ENCODE measurements around the gene C2orf78.

The C2orf78 gene

DNA sequence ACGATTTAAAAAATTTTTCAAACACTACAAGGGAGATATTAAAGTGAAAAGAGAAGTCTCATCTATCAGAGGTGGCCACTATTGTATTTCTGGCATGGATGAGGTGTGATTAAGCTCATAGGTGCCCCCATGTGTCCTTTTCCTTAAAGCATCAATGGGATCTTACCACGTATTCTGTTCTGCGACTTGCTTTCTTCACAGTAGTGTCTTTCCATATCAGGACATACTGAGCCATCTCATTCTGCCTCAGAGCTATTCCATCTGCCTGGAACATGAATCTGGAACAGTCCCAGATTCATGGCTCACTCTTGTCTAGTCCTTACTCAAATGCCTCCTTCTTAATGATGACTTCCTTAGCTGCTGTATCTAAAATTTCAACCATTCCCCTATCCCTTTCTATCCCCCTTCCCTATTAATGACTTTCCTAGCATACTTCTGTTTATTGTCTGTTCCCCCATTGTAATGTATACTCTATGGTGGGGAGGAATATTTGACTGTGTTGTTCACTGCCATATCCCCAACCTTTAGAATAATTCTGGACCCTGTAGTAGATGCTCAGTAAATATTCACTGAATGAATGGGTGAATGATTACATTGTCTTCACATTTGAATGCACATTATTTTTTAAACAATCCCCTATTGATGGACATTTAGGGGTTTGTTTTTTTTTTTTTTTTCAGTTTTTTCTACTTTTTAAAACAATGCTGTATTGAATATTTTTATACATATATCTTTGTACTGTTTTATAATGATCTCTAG lies 55.8 kb downstream of the C2orf78 start:
- no peak for DNase-seq (ENCODE audit: low read depth)

DNA sequence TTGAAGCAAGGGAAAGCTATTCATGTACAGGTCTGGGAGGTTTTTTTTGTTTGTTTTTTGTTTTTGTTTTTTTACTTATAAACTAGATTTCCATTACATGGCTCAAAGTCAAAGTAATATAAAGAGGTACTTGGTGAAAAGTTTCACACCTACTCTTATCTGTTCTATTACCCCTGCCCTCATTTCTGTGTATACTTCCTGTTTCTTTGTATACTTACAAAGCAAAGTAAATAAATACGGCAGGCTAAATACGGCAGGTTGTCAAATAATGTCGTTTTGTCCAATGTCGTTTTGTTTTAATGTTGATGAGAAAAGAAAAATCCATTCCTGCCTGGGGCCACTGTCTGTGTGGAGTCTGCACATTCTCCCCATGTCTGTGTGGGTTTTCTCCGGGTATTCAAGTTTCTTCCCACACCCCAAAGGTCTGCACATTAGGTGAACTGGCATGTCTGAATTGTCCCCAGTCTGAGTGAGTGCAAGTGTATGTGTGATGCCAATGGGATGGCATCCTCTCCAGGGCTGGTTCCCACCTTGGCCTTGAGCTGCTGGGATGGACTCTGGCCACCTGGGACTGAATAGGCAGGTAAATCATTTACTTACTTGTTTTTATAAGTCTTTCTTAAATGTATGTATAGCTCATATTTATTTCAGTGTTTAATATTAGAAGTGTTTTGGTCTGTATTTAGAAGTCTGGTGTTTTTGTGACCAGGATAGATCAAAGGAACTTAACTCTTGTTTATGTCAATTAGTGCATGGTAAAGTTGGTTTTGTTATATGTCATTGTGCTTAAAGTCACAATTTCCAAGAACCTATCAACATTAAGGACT lies 58.1 kb downstream of the C2orf78 start:
- no peak for DNase-seq (ENCODE audit: low read depth)

DNA sequence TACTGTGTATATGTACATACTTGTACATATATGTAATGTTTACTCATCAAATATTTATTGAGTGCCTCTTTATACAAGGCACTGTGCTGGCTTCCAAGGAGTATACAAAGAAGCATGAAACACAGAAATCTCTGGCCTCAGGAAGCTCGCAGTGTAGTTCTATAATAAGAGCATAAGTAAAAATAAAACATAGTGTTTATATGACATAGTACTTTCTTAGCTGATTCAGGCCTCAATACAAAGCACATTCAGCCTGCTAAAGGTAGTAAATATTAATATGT lies 58.7 kb downstream of the C2orf78 start:
- no peak for DNase-seq (ENCODE audit: low read depth)

DNA sequence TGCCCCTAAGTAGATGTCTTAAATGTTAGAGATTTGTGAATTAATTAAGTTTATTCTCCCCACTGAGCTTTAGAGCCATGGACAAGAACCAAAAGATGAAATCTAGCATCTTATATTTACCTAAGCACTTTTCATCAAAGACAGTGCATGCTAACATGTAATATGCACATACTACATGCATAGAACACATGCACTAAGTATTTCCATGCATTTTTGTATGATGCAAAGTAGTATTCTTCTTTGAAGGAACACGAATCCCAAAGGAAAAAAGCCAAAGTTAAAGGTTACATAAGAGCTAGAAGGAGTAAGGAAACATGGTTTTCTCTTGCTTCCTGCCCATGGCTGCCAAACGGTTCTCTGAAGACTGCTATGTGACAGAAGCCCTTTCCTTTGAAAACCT lies 60.1 kb downstream of the C2orf78 start:
- no peak for DNase-seq (ENCODE audit: low read depth)

DNA sequence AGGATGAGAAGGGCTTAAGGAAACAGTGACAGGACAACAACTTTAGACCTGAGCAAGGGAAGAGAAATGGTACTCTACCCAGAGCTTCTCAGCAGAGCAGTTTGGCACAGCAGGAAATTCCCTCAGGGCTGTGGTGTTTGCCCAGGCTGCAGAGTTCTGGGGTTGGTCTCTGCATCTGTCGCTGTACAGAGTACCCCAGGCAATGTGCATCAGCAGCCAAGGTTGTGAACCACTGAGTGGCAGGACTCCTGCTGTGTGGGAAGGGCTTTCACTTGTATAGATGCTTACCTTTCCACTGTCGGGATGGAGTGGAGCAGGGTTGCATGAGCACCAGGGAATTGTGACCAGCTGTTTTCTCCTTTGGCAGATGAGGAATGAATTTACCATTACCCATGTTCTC lies 66.0 kb downstream of the C2orf78 start:
- no peak for DNase-seq (ENCODE audit: low read depth)

DNA sequence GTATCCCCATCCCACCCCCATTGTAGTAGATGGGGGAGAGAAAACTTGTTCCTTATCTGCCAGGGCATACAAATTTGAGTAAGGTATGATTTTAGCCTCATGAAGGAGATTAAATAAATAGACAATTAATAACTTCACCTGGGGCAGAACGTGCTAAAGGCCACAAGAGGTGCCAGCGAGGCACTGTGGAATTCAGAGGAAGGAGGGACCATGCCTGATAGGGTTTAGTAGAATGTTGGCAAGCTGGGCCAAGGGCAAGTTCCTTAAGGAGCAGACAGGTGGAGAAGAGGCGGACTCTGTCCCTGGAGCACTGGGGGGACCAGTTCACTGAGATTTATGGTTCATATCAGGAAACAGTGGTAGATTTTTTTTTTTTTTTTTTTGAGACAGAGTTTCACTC lies 67.3 kb downstream of the C2orf78 start:
- no peak for DNase-seq (ENCODE audit: low read depth)

DNA sequence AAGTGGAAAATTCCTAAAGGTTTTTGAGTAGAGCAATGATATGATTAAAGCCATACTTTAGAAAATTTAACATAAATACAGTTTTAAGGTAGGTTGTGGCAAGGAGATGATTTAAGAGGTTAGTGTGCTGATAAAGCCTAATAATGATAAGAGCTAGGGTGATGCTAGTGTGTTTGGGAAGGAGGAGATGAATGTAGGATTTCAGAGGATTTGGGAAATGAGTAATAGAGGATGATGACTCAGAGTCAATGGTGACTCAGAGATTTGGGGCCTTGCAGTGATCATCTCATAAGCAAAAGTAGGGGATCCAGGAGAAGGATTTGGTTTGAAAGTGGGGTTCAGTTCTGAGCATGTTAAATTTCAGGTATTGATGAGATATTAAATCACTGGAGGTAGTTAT lies 68.0 kb downstream of the C2orf78 start:
- peak; percentile 32 for DNase-seq (ENCODE audit: low read depth)

DNA sequence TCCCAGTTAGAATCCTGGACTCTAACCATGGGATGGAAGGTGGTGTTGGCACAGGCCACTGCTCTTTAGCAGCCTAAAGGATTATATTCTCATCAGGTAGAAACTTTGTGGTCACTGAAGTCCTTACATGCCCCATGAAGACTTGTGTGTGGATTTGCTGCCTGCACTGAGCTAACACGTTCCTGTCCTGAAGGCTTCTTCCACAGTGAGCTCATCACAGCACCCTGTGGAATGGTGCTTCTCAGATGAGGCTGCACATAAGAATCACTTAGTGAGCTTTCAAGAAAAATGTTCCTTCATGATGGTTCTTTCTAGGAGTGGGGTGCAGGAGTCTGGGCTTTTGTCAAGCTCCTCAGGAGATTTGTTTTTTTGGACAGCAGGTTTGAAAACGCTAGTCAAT lies 71.5 kb downstream of the C2orf78 start:
- no peak for DNase-seq (ENCODE audit: low read depth)

DNA sequence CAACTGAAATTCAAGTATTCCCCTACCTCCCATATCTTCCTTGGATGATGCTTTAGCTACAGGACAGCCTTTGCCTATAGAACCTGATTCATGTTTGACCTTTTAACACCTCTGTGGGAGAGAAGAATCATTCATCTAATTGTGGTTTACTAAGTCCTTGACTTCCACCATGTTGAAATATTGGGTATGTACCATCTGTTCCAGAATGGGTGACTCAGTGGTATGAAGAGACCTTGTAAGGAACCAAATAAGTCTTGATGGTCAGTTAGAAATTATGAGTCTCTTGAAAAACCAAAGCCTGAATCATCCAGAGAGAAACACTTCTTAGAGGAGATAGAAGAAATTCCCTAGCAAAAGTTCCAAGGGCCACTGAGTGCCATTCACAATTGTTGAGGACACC lies 72.2 kb downstream of the C2orf78 start:
- peak; percentile 64 for DNase-seq (ENCODE audit: low read depth)

DNA sequence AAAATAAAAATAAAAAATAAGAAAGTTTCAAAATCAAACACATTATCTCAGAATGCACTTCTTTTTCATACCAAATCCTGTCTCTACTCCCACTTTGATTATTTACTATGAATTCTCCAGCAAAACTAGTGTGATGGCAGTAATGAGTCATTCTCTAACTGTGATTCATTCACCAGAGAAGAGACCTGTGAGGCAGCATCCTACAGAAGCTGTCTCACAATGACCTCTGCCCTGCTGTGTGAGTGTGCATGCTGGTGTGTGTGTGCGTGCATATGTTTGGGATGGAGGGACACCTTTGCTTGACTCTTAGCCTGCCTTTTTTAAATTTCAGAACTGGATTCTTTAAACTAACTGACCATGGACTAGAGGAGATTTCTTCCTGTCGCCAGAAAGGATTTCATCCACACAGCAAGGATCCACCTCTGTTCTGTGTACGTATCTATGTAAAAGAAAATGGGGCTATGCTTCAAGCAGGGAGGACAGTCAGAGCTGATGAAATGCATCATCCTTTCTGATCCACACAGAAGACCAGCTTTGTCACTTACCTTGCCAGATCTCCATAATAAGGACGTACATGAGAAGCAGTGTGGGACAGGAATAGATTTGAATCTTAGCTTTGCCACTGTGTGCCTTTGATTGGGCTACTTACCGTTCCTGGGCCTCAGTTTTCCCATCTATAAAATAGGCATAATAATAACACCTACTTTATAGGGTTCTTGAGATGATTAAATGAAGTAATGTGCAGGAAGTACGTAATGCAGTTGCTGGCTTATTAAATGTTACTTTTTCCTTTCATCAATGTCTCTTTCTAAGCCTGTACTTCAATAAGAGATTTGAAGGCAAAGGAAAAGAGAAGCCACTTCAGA lies 76.0 kb downstream of the C2orf78 start:
- DNase-seq (ENCODE audit: low read depth): peak; percentile 43

DNA sequence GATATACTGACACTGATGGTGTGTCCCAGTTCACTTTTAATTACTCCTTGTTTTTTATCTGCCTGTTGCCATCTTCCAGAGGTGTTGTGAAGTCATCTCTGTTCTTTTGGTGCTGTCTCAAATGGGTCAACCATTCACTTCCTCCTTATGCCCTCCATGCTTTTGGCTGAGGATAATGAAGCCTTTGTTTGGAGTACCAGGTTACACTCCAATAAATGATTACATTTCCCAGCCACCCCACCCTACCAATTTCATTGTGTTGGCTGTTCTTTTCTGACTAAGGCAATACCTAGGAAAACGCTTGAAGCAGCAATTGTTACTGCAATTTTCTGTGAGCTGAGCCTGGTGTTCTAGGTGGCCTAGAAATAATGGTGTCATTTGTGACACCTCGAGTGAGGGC lies 79.0 kb downstream of the C2orf78 start:
- DNase-seq (ENCODE audit: low read depth): no peak
